ENCODE data around the gene PNLIPRP1.

DNA sequence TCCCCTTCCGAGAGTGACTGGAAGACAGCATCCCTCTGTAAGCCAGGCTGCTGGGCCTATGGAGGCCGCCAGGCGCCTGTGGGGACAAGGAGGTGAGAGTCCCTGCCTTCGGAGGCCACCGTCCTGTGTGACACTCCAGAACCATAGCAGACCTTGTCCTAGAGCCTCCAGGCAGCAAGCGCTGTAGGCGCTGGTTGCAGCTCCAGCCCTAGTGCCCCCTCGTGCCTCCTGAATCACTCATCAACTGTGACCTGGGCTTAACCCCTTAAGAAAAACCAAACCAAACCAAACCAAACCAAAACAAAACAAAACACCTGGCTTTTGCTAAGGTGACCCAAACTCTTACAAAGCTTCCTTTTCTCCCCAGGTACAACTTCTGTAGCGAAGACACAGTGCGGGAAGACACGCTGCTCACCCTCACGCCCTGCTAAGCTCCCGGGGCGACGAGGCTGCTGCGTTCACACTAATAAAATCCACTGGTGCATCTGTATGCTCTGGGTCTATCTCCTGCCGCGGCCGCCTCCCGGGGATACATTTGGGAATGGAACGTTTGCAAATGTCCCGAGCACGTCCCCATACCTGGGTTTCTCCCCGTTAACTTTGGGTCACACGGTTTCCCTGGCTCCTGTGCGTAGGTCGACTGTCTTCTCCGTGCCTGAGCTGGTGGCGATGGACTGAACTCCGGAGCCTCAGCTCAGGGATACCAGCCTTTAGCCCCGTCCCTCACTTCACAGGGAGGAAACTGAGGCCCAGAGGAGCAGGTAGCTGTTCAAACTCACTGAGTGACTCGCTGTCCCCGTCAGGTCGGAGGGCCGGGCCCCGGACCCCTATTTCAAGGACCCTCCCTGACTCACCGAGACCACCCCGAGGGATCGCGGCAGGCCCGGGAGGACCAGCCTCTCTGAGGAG, 18.2 kb downstream of the PNLIPRP1 start:
- no peak for TF ChIP-seq EP300 (IDR thresholded peaks at IDR 0.05)
- no peak for TF ChIP-seq POLR2A (IDR thresholded peaks at IDR 0.05)
